NK-92 (cell line): ENCODE data around the gene INHBC.

Experiments
- DNase-seq: peaks from one replicate; lab custom pipeline; 2025; ENCODE audit not compliant: unreplicated experiment; lab: John Stamatoyannopoulos, UW

INHBC gene

GRCh38 chr12:57465747-57466505, 31.3 kb downstream of the INHBC start:
- DNase-seq, result no peak

GRCh38 chr12:57467212-57467874, 32.8 kb downstream of the INHBC start:
- no peak for DNase-seq

- no peak for DNase-seq
Observed at GRCh38 chr12:57467915-57468314, 33.3 kb downstream of the INHBC start.

GRCh38 chr12:57469296-57470164, 34.9 kb downstream of the INHBC start:
- DNase-seq, result no peak

- no peak for DNase-seq
Observed at GRCh38 chr12:57470286-57470969, 35.8 kb downstream of the INHBC start.

GRCh38 chr12:57470970-57471656, 36.5 kb downstream of the INHBC start:
- no peak for DNase-seq

GRCh38 chr12:57471661-57472060, 37.1 kb downstream of the INHBC start:
- DNase-seq, result no peak

- DNase-seq, result no peak
Observed at GRCh38 chr12:57472391-57472790, 37.8 kb downstream of the INHBC start.

- DNase-seq, result no peak
Observed at GRCh38 chr12:57473392-57473791, 38.8 kb downstream of the INHBC start.

GRCh38 chr12:57473886-57474285, 39.3 kb downstream of the INHBC start:
- DNase-seq, result no peak

- DNase-seq, result no peak
Observed at GRCh38 chr12:57474430-57474829, 39.8 kb downstream of the INHBC start.

GRCh38 chr12:57474862-57475261, 40.3 kb downstream of the INHBC start:
- no peak for DNase-seq

- no peak for DNase-seq
Observed at GRCh38 chr12:57475271-57476161, 40.9 kb downstream of the INHBC start.

- DNase-seq, result no peak
Observed at GRCh38 chr12:57476162-57476992, 41.8 kb downstream of the INHBC start.

GRCh38 chr12:57476993-57477709, 42.6 kb downstream of the INHBC start:
- no peak for DNase-seq

GRCh38 chr12:57477710-57478681, 43.4 kb downstream of the INHBC start:
- no peak for DNase-seq

- DNase-seq, result no peak
Observed at GRCh38 chr12:57479043-57479375, 44.4 kb downstream of the INHBC start.
